ENCODE data around the gene SOCS2.

- TF ChIP-seq, protein P1, sequence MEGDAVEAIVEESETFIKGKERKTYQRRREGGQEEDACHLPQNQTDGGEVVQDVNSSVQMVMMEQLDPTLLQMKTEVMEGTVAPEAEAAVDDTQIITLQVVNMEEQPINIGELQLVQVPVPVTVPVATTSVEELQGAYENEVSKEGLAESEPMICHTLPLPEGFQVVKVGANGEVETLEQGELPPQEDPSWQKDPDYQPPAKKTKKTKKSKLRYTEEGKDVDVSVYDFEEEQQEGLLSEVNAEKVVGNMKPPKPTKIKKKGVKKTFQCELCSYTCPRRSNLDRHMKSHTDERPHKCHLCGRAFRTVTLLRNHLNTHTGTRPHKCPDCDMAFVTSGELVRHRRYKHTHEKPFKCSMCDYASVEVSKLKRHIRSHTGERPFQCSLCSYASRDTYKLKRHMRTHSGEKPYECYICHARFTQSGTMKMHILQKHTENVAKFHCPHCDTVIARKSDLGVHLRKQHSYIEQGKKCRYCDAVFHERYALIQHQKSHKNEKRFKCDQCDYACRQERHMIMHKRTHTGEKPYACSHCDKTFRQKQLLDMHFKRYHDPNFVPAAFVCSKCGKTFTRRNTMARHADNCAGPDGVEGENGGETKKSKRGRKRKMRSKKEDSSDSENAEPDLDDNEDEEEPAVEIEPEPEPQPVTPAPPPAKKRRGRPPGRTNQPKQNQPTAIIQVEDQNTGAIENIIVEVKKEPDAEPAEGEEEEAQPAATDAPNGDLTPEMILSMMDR (conservative IDR thresholded peaks at IDR 0.05; ENCODE audit: low read length), result no peak
- TF ChIP-seq EZH2phosphoT487 (IDR thresholded peaks at IDR 0.05; ENCODE audit: borderline replicate concordance, low read depth, low read length), result no peak
These were observed 32.7 kb upstream of the SOCS2 start for GRCh38 chr12:93539821-93540220.
